GM19397 (cell line): ENCODE results near the gene LGI4.

Experiments used
- ATAC-seq: cut with Tn5 transposase; IDR thresholded peaks from one replicate; pipeline ENCODE4 v1.9.1; 2021; ENCODE audit warnings: mild to moderate bottlenecking, moderate library complexity; ENCODE audit not compliant: unreplicated experiment

Gene LGI4

DNA sequence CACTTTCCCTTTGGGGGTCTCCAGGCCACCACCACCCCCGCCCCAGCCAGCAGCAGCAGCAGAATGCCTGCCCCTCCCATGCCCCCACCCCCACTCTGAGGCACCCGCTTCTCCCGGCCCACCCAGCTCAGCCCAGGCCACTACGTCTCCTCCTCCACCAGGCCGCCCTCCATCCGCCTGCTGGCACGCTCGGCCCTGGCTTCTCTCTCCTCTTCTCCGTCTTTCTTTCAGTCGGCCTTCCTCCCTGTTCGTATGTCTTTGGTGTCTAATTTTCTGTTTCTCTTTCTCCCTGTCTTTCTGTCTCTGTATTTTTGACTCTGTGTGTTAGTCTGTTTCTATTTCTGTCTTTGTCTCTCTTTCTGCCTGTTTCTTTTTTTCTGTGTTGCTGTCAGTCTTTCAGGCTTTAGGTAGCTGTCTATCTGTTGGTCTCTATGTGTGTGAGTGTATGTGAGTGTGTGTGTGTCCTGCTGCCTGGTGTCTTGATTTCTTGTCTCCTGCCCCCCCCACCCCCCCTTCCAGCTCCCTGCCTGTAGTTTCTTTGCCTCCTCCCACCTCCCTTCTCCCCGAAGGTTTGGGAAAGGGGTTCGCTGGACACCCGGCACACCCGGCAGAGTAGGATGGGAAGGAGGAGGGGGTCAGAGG lies at the start of gene LGI4:
Gene LGI4 (minus strand): TSS at position 459 of the 642 bp plus-strand sequence. CDS start 379 bp downstream, at position 80.
- ATAC-seq, result no peak

DNA sequence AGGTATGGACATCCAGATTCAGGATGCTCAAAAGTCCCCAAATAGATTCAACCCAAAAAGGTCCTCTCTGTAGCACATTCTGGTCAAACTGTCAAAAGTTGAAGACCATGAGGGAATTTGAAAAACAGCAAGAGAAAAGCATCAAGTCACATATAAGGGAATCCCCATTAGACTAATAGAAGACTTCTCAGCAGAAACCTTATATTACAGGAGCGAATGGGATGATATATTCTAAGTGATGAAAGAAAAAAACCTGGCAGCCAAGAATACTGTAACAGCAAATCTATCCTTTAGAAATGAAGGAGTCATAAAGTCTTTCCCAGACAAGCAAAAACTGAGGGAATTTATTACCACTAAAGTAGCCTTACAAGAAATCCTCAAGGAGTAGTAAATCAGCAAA lies 49.4 kb upstream of the LGI4 start:
- ATAC-seq, result no peak

GRCh38 chr19:35181387-35181786 lies 46.5 kb upstream of the LGI4 start:
- ATAC-seq, result no peak

DNA sequence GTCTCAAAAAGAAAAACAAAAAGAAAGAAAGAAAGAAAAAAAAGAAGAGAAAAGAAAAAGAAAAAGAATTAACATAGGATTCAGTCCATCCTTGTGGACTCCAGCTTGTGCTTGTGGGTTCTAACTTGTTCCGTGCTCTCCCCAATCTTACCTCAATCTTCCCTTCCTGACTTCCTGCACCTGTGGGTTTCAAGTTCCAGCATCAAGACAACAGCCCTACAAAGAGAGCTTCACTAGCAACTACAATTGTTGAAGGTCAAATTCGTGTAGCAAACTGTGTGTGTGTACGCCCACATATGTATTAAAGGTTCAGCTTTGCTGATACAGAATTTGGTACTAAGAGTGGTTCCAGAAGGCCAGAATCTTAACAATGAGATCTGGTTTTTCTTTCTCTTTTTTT lies 45.0 kb upstream of the LGI4 start:
- ATAC-seq, result no peak

- ATAC-seq, result no peak
Observed at GRCh38 chr19:35178701-35179100, 43.8 kb upstream of the LGI4 start.

- no peak for ATAC-seq
Observed at GRCh38 chr19:35177377-35178274, 42.8 kb upstream of the LGI4 start.

GRCh38 chr19:35176181-35176570 lies 41.3 kb upstream of the LGI4 start:
- no peak for ATAC-seq

GRCh38 chr19:35174226-35174625 lies 39.4 kb upstream of the LGI4 start:
- ATAC-seq, result no peak

GRCh38 chr19:35171730-35172129 lies 36.9 kb upstream of the LGI4 start:
- no peak for ATAC-seq

GRCh38 chr19:35170359-35171061 lies 35.7 kb upstream of the LGI4 start:
- ATAC-seq, result no peak

DNA sequence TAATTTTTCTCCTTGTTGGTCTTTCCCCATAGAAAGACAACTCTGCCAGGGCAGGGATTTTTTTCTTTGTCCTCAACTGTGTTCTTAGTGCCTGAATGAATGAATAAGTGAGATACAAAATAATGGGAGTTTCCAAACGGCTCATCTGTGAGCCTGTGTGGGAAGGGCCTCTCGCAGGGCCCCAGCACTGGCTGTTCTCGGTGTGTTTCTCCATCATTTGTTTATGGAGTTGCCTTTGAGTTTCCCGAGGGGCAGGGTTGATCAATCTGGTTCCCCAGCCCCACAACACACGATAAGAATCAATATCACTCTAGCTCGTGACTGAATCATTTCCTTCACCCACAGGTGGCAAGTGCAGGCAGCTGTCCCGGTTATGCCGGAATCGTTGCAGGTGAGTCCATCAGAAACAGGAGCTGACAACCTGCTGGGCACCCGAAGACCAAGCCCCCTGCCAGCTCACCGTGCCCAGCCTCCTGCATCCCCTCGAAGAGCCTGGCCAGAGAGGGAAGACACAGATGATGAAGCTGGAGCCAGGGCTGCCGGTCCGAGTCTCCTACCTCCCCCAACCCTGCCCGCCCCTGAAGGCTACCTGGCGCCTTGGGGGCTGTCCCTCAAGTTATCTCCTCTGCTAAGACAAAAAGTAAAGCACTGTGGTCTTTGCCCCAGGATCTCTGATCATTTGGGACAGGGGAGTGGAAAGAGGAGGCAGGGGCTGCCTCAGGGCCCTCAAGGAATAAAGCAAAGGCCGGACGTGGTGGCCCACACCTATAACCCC lies 34.5 kb upstream of the LGI4 start:
- no peak for ATAC-seq

- no peak for ATAC-seq
Observed at GRCh38 chr19:35168196-35168595, 33.3 kb upstream of the LGI4 start.

DNA sequence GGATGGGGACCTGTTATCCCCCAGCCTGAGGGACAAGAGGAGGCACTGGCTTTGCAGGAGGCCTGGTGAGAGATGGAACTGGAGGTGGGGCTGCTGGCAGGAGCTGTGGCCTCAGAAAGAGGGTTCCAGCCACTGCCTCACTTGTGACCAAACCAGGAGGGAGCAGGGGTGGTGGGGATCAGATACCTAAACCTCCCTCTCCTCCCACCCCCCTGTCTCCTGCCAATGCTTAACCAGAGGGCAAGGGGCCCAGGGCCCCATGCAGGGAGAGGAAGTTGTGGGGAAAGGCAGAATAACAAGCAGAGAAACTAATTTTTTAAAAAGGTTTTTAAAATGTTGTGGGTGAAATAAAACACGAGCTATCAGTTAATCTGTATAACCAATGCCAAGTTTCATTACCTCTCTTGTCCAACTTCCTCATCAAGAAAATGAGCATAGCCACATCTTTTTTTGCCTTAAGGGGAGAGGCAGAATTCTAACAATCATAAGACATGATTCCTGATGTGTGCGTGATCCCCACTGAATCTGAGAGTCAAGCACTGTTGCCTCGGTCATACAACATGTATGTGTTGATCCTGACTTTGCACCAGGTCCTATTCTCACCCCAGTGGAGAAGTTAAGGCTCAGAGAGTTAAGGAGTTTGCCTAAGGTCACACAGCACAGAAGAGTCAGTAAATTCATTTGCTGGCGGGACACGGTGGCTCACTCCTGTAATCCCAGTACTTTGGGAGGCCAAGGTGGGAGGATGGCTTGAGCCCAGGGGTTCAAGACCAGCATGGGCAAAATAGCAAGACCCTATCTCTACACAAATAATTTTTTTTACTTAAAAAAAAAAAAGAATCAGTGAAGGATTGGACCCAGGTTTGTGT lies 32.6 kb upstream of the LGI4 start:
- ATAC-seq, result no peak

- no peak for ATAC-seq
Observed at GRCh38 chr19:35166100-35167063, 31.5 kb upstream of the LGI4 start.

GRCh38 chr19:35165200-35166058 lies 30.6 kb upstream of the LGI4 start:
- no peak for ATAC-seq

- ATAC-seq, result no peak
Observed at GRCh38 chr19:35164418-35164817, 29.6 kb upstream of the LGI4 start.

DNA sequence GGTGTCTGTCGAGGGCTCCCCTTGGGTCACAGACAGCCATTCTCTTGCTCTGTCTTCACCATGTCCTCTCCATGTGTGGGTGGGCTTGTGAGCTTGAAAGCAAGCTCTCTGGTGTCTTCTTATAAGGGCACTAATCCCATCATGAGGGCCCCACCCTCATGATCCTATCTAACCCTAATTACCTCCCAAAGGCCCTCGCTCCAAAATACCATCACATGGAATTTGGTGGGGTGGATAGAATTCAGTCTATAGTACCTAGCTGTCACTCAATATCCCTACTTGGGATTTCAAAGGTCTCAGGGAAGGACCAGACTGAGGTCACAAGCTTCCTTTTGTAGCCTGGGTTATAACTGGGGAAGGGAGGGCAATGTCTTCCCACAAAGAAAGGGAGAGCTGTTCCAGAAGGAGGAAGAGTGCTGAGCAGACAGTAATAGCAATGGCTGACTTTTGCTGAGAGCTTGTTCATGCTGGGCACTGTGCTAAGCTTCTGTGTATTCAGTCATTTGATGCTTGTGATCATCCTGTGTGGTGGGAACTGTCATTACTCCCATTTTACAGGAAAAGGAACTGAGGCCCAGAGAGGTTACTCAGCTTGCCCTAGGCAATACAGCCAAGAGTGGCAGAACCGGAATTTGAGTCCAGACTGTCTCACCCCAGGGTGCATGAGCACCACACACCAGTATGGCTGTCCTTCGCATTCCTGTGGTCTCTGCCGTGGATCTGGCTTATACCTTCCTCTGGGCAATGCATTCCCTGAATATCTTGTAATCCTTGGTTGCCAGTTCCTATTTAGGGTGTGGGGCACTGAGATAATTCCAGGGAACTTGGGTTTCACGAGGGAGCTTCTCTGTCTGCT lies 27.8 kb upstream of the LGI4 start:
- no peak for ATAC-seq
